LNCAP (cell line): ENCODE data around the gene SCAANT1.

ENCODE experiments used
- CTCF ChIP-seq: fragments of 450-650 bp; IDR thresholded peaks from 2 replicates; pipeline ENCODE4 v1.5.1; 2017; ENCODE audit warnings: mild to moderate bottlenecking

SCAANT1 gene

GRCh38 chr3:63932509-63933212 lies 20.5 kb upstream of the SCAANT1 start:
- no peak for TF ChIP-seq CTCF

GRCh38 chr3:63931290-63931689 lies 19.1 kb upstream of the SCAANT1 start:
- no peak for TF ChIP-seq CTCF

- no peak for TF ChIP-seq CTCF
Measured at GRCh38 chr3:63927422-63928280, 15.5 kb upstream of the SCAANT1 start.

- TF ChIP-seq CTCF, result no peak
Measured at GRCh38 chr3:63926309-63926708, 14.1 kb upstream of the SCAANT1 start.

- TF ChIP-seq CTCF, result no peak
Measured at GRCh38 chr3:63922491-63923199, 10.5 kb upstream of the SCAANT1 start.

- TF ChIP-seq CTCF, result no peak
Measured at GRCh38 chr3:63921741-63922482, 9.7 kb upstream of the SCAANT1 start.

GRCh38 chr3:63920001-63920400 lies 7.8 kb upstream of the SCAANT1 start:
- no peak for TF ChIP-seq CTCF
